Measurements from ENCODE around the gene LIMS1.

GRCh38 chr2:108553209-108553919, 19.1 kb downstream of the LIMS1 start:
- TF ChIP-seq CTCF (IDR thresholded peaks at IDR 0.05) (no peak), EZH2phosphoT487 (IDR thresholded peaks at IDR 0.05) (no peak)
